Endothelial cell of umbilical vein (primary cell): ENCODE results near the gene CC2D1A. TPM values are rescaled to one million over a fixed set of nuclear protein-coding genes. Genes with fewer than 3 reads are reported as not detected.

Experiments used
- BruUV-seq: library from RNA; stranded (reverse); fragments of 400-500 nt; replicated peaks from 2 replicates; lab custom pipeline; 2021; lab: Mats Ljungman, UMichigan
- CTCF ChIA-PET: fragments of 300-600, 350-600 bp; sonication (Branson Sonifier 250); formaldehyde crosslinking; loops from one replicate; lab custom pipeline; 2021; ENCODE audit warnings: antibody characterized with exemption, inconsistent platforms; lab: Charles Lee
- POLR2A ChIA-PET: fragments of 300-600, 350-600 bp; sonication (Branson Sonifier 250); formaldehyde crosslinking; loops from one replicate; lab custom pipeline; 2021; ENCODE audit warnings: antibody characterized with exemption, inconsistent platforms; lab: Charles Lee
- DNase-seq: peaks from one replicate; pipeline ENCODE4 v3.0.0-alpha.2; 2011; ENCODE audit warnings: low read depth, low spot score
- FAIRE-seq: peaks from 2 replicates; lab custom pipeline; 2011; peaks lifted over from hg19 to GRCh38; lab: Jason Lieb, UNC
- H2AFZ ChIP-seq: 2 replicates; pipeline ENCODE4 v1.6.0; 2012; ENCODE audit warnings: low read depth, low read length, control low read depth, inconsistent platforms
- H3K27ac ChIP-seq: 2 replicates; pipeline ENCODE4 v1.5.1; 2011; ENCODE audit warnings: low read depth, mild to moderate bottlenecking, control low read depth, low read length, moderate library complexity; ENCODE audit not compliant: insufficient read depth
- H3K27me3 ChIP-seq, 2 experiments: 2 replicates each; pipeline versions ENCODE4 v1.6.0 to v1.6.1; 2011; ENCODE audit warnings: low read length in 2 of 2, mixed read lengths in 1 of 2; ENCODE audit not compliant: control insufficient read depth in 2 of 2, insufficient read depth in 2 of 2
- H3K36me3 ChIP-seq, 2 experiments: 2 replicates in 1 of 2; 3 replicates in 1 of 2; pipeline ENCODE4 v1.5.1; 2011; ENCODE audit warnings: low read length in 2 of 2, mild to moderate bottlenecking in 1 of 2, moderate library complexity in 1 of 2; ENCODE audit not compliant: control insufficient read depth in 2 of 2, insufficient read depth in 2 of 2; ENCODE audit errors: extremely low read depth in 1 of 2
- H3K4me1 ChIP-seq: 3 replicates; pipeline ENCODE4 v1.5.1; 2011; ENCODE audit warnings: mild to moderate bottlenecking, low read length; ENCODE audit not compliant: control insufficient read depth, insufficient read depth; ENCODE audit errors: extremely low read depth
- H3K4me2 ChIP-seq: 2 replicates; pipeline ENCODE4 v1.6.1; 2011; ENCODE audit warnings: low read length, control low read depth, mixed read lengths; ENCODE audit not compliant: insufficient read depth
- H3K4me3 ChIP-seq, 3 experiments: fragments of 200-600 bp in 1 of 3; sonication (generic), shearing (Covaris generic) in 1 of 3; replicated peaks in 1 of 3; 2 replicates each; pipeline ENCODE4 v1.5.1; 2011 to 2016; ENCODE audit warnings: control low read depth in 3 of 3, low read length in 3 of 3, mild to moderate bottlenecking in 2 of 3, inconsistent platforms in 1 of 3, low read depth in 1 of 3, moderate library complexity in 1 of 3; ENCODE audit not compliant: insufficient read depth in 1 of 3
- H3K79me2 ChIP-seq: 2 replicates; pipeline ENCODE4 v1.6.0; 2012; ENCODE audit warnings: low read length, inconsistent platforms; ENCODE audit not compliant: control insufficient read depth, insufficient read depth
- H3K9ac ChIP-seq: replicated peaks from 2 replicates; pipeline ENCODE3; 2011; ENCODE audit warnings: low read length, control low read depth; ENCODE audit not compliant: insufficient read depth; ENCODE audit errors: extremely low read depth
- H3K9me1 ChIP-seq: replicated peaks from 3 replicates; pipeline ENCODE4 v1.6.0; 2011; ENCODE audit warnings: mild to moderate bottlenecking, low read length; ENCODE audit not compliant: control insufficient read depth, insufficient read depth; ENCODE audit errors: extremely low read depth
- H3K9me3 ChIP-seq: replicated peaks from 2 replicates; pipeline ENCODE4 v1.5.1; 2012; ENCODE audit warnings: low read length, inconsistent platforms; ENCODE audit not compliant: control insufficient read depth, insufficient read depth
- H4K20me1 ChIP-seq: replicated peaks from 2 replicates; pipeline ENCODE3; 2011; ENCODE audit warnings: mild to moderate bottlenecking, low read length; ENCODE audit not compliant: control insufficient read depth, insufficient read depth; ENCODE audit errors: extremely low read depth
- CTCF ChIP-seq, 2 donors: IDR thresholded peaks; 1 replicate in 1 of 2; 2 replicates in 1 of 2; pipeline ENCODE4 v1.5.1; 2011; ENCODE audit warnings: low read length in 2 of 2, mild to moderate bottlenecking in 2 of 2, moderate library complexity in 2 of 2, control low read depth in 1 of 2, inconsistent platforms in 1 of 2, low read depth in 1 of 2; ENCODE audit not compliant: insufficient read depth in 1 of 2; ENCODE audit errors: extremely low read depth in 1 of 2
- EZH2 ChIP-seq: IDR thresholded peaks from 2 replicates; pipeline ENCODE4 v1.6.1; 2012; ENCODE audit warnings: borderline replicate concordance, low read depth, mild to moderate bottlenecking, moderate library complexity, low read length, inconsistent platforms; ENCODE audit not compliant: severe bottlenecking
- dilution Hi-C: fragments of 300-500 bp; cut with MboI; formaldehyde crosslinking; loops from one replicate; pipeline ENCODE4 v1.15.0; 2019; ENCODE audit warnings: low sequenced_read_pairs; ENCODE audit not compliant: extremely low pct_ligation_motif_present
- intact Hi-C: fragments of 100-400 bp; cut with micrococcal nuclease; formaldehyde crosslinking; loops from one replicate; pipeline ENCODE4 v1.10.0; 2022
- polyA plus RNA-seq, 4 experiments: library from polyadenylated mRNA; depleted of rRNA in 3 of 4; stranded (reverse) in 3 of 4; unstranded in 1 of 4; fragments of >200 nt; gene quantifications; 2 replicates each; pipeline versions ENCODE4 v1.2.1 to v1.2.3, GENCODE V29; 2011 to 2012; ENCODE audit warnings: missing spikeins in 1 of 4
- total RNA-seq: library from RNA; stranded (reverse); gene quantifications from 2 replicates; pipeline ENCODE4 v1.2.3, GENCODE V29; 2021

CC2D1A gene
- total and polyA plus RNA-seq, 2 donors (not counting 3 experiments of a cell fraction or from before 2014, with no cell fraction given): 13.6 to 33.7 TPM

GRCh38 chr19:13959962-13960862 lies 54.2 kb downstream of the CC2D1A start:
- dilution Hi-C loops: no loop called here
- ChIA-PET CTCF (interaction anchor here (0.7 to 2.4 kb wide), 6 partner anchors 72 to 176 kb away, joined by 3 to 13 read pairs (median 4); partner anchors contain the start of genes ASF1B, IL27RA and MISP3), POLR2A (no interaction called here)
- no peaks in the 10 kb centered on the region for H3K27me3 ChIP-seq
- H3K9me3 ChIP-seq: no peaks in the 10 kb centered on the region
- no peak for DNase-seq
- no peaks in the 10 kb centered on the region for H3K79me2 ChIP-seq
- no peaks in the 10 kb centered on the region for H4K20me1 ChIP-seq
- no peak overlapping the region for H2AFZ ChIP-seq
- intact Hi-C loops: loop anchor here (1.0 kb wide), 1 partner anchor 45 kb away; no protein-coding TSS in a partner anchor
- H3K4me2 ChIP-seq: no peak overlapping the region
- no peaks in the 10 kb centered on the region for H3K9me1 ChIP-seq
- no peak for FAIRE-seq
- no peak overlapping the region for H3K9ac ChIP-seq
- peak; percentile 19 to 44 for TF ChIP-seq CTCF (IDR thresholded peaks at IDR 0.05; ENCODE audit: extremely low read depth in 1 of 2, insufficient read depth in 1 of 2, low read depth in 1 of 2, low read length in 2 of 2)
- TF ChIP-seq EZH2: no peak
- BruUV-seq: no TSS peak
- no peaks in the 10 kb centered on the region for H3K4me1 ChIP-seq
- peaks cover 15 to 29% of the 10 kb centered on the region in 2 experiments for H3K36me3 ChIP-seq
- H3K4me3 ChIP-seq: no peak overlapping the region
- no peak overlapping the region for H3K27ac ChIP-seq
